ENCODE results near the gene FKBP11. TPM values are rescaled to one million over a fixed set of nuclear protein-coding genes. Genes with fewer than 3 reads are reported as not detected.

Gene FKBP11
- total RNA-seq, 1 experiment from 2014 or later: 83.2 TPM

GRCh38 chr12:48958049-48958388 is 32.7 kb upstream of the FKBP11 start:
- H3K4me1 Mint-ChIP-seq (ENCODE audit: low read depth, unreplicated experiment): peaks cover 13% of the 10 kb centered on the region
- CTCF ChIA-PET: interaction anchor here (0.5 to 1.5 kb wide), 10 partner anchors 11 to 1242 kb away, joined by 3 to 23 read pairs (median 6); partner anchors contain the start of genes PRKAG1 and RHEBL1
- Histone ChIP-seq H3K4me1 (peaks cover 8% of the 10 kb centered on the region; the same call in 1 of the 2 replicates), H3K27me3 (replicated peaks; ENCODE audit: control insufficient read depth, insufficient read depth, low read length) (no peaks in the 10 kb centered on the region), H3K36me3 (ENCODE audit: control insufficient read depth, insufficient read depth, low read length) (no peaks in the 10 kb centered on the region), H3K9me3 (no peaks in the 10 kb centered on the region), H3K4me3 (ENCODE audit: low read depth, low read length) (peak overlapping the region; percentile 79)
- H3K36me3 Mint-ChIP-seq (ENCODE audit: insufficient read depth, unreplicated experiment): peaks cover 23% of the 10 kb centered on the region
- H3K4me3 Mint-ChIP-seq (ENCODE audit: unreplicated experiment): peak overlapping the region; percentile 89
- no peaks in the 10 kb centered on the region for H3K27me3 Mint-ChIP-seq (ENCODE audit: insufficient read depth, unreplicated experiment)
- no peak for DNase-seq
- intact Hi-C loops (cut with micrococcal nuclease; ENCODE audit: unreplicated experiment): no loop called here
- H3K27ac Mint-ChIP-seq (ENCODE audit: unreplicated experiment): peak overlapping the region; percentile 87
- POLR2A ChIA-PET: interaction anchor here (0.6 to 1.0 kb wide), 8 partner anchors 13 to 230 kb away, joined by 3 to 11 read pairs (median 4); partner anchors contain the start of genes ADCY6 and WNT10B
- TF ChIP-seq, protein P1, sequence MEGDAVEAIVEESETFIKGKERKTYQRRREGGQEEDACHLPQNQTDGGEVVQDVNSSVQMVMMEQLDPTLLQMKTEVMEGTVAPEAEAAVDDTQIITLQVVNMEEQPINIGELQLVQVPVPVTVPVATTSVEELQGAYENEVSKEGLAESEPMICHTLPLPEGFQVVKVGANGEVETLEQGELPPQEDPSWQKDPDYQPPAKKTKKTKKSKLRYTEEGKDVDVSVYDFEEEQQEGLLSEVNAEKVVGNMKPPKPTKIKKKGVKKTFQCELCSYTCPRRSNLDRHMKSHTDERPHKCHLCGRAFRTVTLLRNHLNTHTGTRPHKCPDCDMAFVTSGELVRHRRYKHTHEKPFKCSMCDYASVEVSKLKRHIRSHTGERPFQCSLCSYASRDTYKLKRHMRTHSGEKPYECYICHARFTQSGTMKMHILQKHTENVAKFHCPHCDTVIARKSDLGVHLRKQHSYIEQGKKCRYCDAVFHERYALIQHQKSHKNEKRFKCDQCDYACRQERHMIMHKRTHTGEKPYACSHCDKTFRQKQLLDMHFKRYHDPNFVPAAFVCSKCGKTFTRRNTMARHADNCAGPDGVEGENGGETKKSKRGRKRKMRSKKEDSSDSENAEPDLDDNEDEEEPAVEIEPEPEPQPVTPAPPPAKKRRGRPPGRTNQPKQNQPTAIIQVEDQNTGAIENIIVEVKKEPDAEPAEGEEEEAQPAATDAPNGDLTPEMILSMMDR (IDR thresholded peaks at IDR 0.05; ENCODE audit: insufficient read depth in 1 of 2, low read depth in 1 of 2, low read length in 1 of 2, severe bottlenecking in 1 of 2, unreplicated experiment in 1 of 2): no peak
- H3K9me3 Mint-ChIP-seq (ENCODE audit: unreplicated experiment): no peaks in the 10 kb centered on the region
- no TSS peak for BruUV-seq (replicated peaks)

DNA sequence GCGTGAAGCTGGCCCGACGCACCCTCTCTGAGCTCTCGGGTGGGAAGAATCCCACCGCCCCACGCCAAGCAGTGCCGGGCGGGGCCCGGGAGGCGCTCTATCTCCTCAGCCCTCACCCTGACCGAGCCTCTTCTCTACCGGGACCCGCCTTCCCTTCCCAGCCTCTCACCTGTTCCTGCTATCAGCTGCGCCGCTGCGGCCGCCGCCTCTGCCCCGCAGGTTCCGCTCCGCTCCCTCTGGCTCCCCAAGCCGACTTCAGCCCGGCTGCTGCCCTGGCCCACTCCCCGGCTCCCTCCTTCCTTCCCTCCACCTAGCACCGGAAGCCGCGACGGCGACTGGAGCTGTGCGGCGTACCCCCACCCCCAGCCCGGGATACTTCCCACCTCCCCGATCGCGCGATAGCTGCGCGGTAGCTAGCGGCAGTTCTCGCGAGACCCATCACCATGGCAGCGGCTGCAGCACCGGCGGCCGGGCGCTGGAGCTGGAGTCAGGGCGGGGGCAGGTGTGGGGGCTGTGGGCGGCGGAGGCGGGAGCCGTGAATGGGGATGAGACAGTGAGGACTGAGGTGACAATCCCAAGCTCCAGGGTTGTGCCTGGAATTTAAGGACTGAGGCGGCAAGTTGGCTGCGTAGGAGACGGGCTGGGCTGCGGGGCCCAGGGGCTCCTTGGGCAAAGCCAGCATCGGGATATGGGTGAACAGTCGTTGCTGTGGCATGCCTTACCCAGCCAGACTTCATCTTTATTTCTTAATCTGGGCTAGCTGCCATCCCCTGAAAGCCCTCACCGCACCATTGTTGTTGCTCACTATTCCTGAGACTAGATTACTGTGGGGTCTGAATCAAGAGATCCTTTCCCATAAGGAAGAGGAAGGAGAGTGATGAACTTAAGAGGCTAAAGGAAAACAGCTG is 32.1 kb upstream of the FKBP11 start, which contains the start of gene ARF3:
TSS of gene ARF3 (minus strand) at position 347 of the 908 bp plus-strand sequence. CDS start 16,392 bp downstream, outside the sequence.
- peak within 1 kb of the TSS; percentile 79 for H3K4me3 ChIP-seq (ENCODE audit: low read depth, low read length)
- peak; percentile 97 to 98 for DNase-seq
- H3K9me3 ChIP-seq: no peaks in the 10 kb centered on the region
- Mint-ChIP-seq H3K36me3 (ENCODE audit: insufficient read depth, unreplicated experiment) (peaks cover 29% of the 10 kb centered on the region), H3K9me3 (ENCODE audit: unreplicated experiment) (no peaks in the 10 kb centered on the region), H3K4me1 (ENCODE audit: low read depth, unreplicated experiment) (peaks cover 13% of the 10 kb centered on the region), H3K27ac (ENCODE audit: unreplicated experiment) (peak within 1 kb of the TSS; percentile 87), H3K27me3 (ENCODE audit: insufficient read depth, unreplicated experiment) (no peaks in the 10 kb centered on the region), H3K4me3 (ENCODE audit: unreplicated experiment) (peak within 1 kb of the TSS; percentile 89)
- peaks cover 8% of the 10 kb centered on the region; the same call in 1 of the 2 replicates for H3K4me1 ChIP-seq
- CTCF ChIA-PET: interaction anchor here (0.5 to 2.1 kb wide), 28 partner anchors 11 to 1242 kb away, joined by 3 to 23 read pairs (median 4); partner anchors contain the start of genes DDN, DDX23, FKBP11 and PRKAG1
- intact Hi-C loops (cut with micrococcal nuclease; ENCODE audit: unreplicated experiment): loop anchor here (1.0 to 2.0 kb wide), 3 partner anchors 13 to 61 kb away; partner anchors contain the start of genes PRKAG1, WNT1 and WNT10B
- POLR2A ChIA-PET: interaction anchor here (0.5 to 1.4 kb wide), 17 partner anchors 9 to 1293 kb away, joined by 3 to 11 read pairs (median 4); partner anchors contain the start of genes ADCY6, DDX23, PRKAG1 and RHEBL1
- TF ChIP-seq, protein P1 (IDR thresholded peaks at IDR 0.05; ENCODE audit: insufficient read depth in 1 of 2, low read depth in 1 of 2, low read length in 1 of 2, severe bottlenecking in 1 of 2, unreplicated experiment in 1 of 2): no peak
- no TSS peak for BruUV-seq (replicated peaks)
- H3K36me3 ChIP-seq (ENCODE audit: control insufficient read depth, insufficient read depth, low read length): no peaks in the 10 kb centered on the region
- H3K27me3 ChIP-seq (replicated peaks; ENCODE audit: control insufficient read depth, insufficient read depth, low read length): no peaks in the 10 kb centered on the region
